ENCODE data around the gene SPRN. TPM values are rescaled to one million over a fixed set of nuclear protein-coding genes. Genes with fewer than 3 reads are reported as not detected.

SPRN gene
- total and polyA plus RNA-seq, 2 experiments from 2014 or later: 0.31 TPM

- Histone ChIP-seq H3K4me2 (no peak overlapping the region), H3K4me1 (ENCODE audit: insufficient read depth) (no peaks in the 10 kb centered on the region), H3K27ac (ENCODE audit: low read depth) (no peak overlapping the region), H3K36me3 (ENCODE audit: insufficient read depth) (peaks cover 5% of the 10 kb centered on the region), H2AFZ (no peak overlapping the region), H3K27me3 (ENCODE audit: insufficient read depth) (no peaks in the 10 kb centered on the region), H4K20me1 (replicated peaks; ENCODE audit: insufficient read depth) (peaks cover 26% of the 10 kb centered on the region), H3K9me2 (ENCODE audit: insufficient read depth) (no peaks in the 10 kb centered on the region), H3K79me2 (replicated peaks; ENCODE audit: insufficient read depth) (peaks cover 54% of the 10 kb centered on the region), H3K4me3 (no peak overlapping the region), H3F3A (replicated peaks; ENCODE audit: low read depth) (no peaks in the 10 kb centered on the region)
- no peak for ATAC-seq
- no peak for DNase-seq (ENCODE audit: low spot score)
- peaks cover 79% of the 10 kb centered on the region for H3K36me3 Mint-ChIP-seq (ENCODE audit: low read depth)
- no peaks in the 10 kb centered on the region for H3K4me1 Mint-ChIP-seq
- H3K27me3 Mint-ChIP-seq (ENCODE audit: insufficient read depth, low read depth, poor library complexity): peaks cover 6% of the 10 kb centered on the region
- no peak overlapping the region for H3K27ac Mint-ChIP-seq
- TF ChIP-seq STAT1 (IDR thresholded peaks at IDR 0.05; ENCODE audit: unreplicated experiment) (no peak), REST (IDR thresholded peaks at IDR 0.05; ENCODE audit: unreplicated experiment) (no peak), POLR2AphosphoS5 (IDR thresholded peaks at IDR 0.05; ENCODE audit: low read depth) (no peak), JUNB (IDR thresholded peaks at IDR 0.05; ENCODE audit: unreplicated experiment) (no peak), NANOG (IDR thresholded peaks at IDR 0.05; ENCODE audit: borderline replicate concordance) (no peak), CREB1 (CRISPR knock-in tag; IDR thresholded peaks at IDR 0.05; ENCODE audit: low read depth) (no peak), ZNF114 (CRISPR knock-in tag; IDR thresholded peaks at IDR 0.05) (no peak), ZNF331 (CRISPR knock-in tag; IDR thresholded peaks at IDR 0.05; ENCODE audit: low read depth) (no peak), EZH2 (IDR thresholded peaks at IDR 0.05; ENCODE audit: low read depth, unreplicated experiment) (no peak)
- TF ChIP-seq, protein P1, sequence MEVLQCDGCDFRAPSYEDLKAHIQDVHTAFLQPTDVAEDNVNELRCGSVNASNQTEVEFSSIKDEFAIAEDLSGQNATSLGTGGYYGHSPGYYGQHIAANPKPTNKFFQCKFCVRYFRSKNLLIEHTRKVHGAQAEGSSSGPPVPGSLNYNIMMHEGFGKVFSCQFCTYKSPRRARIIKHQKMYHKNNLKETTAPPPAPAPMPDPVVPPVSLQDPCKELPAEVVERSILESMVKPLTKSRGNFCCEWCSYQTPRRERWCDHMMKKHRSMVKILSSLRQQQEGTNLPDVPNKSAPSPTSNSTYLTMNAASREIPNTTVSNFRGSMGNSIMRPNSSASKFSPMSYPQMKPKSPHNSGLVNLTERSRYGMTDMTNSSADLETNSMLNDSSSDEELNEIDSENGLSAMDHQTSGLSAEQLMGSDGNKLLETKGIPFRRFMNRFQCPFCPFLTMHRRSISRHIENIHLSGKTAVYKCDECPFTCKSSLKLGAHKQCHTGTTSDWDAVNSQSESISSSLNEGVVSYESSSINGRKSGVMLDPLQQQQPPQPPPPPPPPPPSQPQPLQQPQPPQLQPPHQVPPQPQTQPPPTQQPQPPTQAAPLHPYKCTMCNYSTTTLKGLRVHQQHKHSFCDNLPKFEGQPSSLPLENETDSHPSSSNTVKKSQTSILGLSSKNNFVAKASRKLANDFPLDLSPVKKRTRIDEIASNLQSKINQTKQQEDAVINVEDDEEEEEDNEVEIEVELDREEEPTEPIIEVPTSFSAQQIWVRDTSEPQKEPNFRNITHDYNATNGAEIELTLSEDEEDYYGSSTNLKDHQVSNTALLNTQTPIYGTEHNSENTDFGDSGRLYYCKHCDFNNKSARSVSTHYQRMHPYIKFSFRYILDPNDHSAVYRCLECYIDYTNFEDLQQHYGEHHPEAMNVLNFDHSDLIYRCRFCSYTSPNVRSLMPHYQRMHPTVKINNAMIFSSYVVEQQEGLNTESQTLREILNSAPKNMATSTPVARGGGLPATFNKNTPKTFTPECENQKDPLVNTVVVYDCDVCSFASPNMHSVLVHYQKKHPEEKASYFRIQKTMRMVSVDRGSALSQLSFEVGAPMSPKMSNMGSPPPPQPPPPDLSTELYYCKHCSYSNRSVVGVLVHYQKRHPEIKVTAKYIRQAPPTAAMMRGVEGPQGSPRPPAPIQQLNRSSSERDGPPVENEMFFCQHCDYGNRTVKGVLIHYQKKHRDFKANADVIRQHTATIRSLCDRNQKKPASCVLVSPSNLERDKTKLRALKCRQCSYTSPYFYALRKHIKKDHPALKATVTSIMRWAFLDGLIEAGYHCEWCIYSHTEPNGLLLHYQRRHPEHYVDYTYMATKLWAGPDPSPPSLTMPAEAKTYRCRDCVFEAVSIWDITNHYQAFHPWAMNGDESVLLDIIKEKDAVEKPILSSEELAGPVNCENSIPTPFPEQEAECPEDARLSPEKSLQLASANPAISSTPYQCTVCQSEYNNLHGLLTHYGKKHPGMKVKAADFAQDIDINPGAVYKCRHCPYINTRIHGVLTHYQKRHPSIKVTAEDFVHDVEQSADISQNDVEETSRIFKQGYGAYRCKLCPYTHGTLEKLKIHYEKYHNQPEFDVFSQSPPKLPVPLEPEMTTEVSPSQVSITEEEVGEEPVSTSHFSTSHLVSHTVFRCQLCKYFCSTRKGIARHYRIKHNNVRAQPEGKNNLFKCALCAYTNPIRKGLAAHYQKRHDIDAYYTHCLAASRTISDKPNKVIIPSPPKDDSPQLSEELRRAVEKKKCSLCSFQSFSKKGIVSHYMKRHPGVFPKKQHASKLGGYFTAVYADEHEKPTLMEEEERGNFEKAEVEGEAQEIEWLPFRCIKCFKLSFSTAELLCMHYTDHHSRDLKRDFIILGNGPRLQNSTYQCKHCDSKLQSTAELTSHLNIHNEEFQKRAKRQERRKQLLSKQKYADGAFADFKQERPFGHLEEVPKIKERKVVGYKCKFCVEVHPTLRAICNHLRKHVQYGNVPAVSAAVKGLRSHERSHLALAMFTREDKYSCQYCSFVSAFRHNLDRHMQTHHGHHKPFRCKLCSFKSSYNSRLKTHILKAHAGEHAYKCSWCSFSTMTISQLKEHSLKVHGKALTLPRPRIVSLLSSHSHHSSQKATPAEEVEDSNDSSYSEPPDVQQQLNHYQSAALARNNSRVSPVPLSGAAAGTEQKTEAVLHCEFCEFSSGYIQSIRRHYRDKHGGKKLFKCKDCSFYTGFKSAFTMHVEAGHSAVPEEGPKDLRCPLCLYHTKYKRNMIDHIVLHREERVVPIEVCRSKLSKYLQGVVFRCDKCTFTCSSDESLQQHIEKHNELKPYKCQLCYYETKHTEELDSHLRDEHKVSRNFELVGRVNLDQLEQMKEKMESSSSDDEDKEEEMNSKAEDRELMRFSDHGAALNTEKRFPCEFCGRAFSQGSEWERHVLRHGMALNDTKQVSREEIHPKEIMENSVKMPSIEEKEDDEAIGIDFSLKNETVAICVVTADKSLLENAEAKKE (CRISPR knock-in tag; IDR thresholded peaks at IDR 0.05): no peak
- no peak overlapping the region for H3K4me3 Mint-ChIP-seq
- H3K9me3 Mint-ChIP-seq: no peaks in the 10 kb centered on the region
Observed at GRCh38 chr10:133401981-133402725, 22.3 kb downstream of the SPRN start.

Measured in GM23338 (cell line).